RCC 7860 (cell line): ENCODE data around the gene RUNX2.

Experiments
- DNase-seq: peaks from one replicate; pipeline ENCODE4 v3.0.0-alpha.2; 2015; ENCODE audit warnings: low spot score
- FAIRE-seq: peaks from 2 replicates; lab custom pipeline; 2012; peaks lifted over from hg19 to GRCh38; lab: Jason Lieb, UNC

The RUNX2 gene

DNA sequence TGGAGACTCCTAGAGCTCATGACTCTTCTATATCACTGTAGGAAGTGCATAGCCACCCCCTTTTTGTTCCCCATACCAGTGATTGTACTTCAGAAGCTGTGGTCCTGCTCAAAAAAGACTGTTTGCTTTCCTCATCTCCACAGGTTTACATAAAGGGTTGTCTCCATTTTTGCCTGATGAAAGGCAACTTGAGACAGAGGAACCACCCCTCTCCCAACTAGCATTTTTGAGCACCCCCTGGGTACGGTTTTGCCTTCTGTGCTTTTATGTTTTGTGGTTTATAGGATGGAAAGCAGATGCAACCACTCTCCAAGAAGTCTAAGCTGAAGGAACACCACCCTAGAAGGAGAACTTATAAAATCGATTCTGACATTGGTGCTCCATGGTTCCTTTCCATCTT is 177.3 kb downstream of the RUNX2 start:
- no peak for FAIRE-seq
- DNase-seq = no peak

DNA sequence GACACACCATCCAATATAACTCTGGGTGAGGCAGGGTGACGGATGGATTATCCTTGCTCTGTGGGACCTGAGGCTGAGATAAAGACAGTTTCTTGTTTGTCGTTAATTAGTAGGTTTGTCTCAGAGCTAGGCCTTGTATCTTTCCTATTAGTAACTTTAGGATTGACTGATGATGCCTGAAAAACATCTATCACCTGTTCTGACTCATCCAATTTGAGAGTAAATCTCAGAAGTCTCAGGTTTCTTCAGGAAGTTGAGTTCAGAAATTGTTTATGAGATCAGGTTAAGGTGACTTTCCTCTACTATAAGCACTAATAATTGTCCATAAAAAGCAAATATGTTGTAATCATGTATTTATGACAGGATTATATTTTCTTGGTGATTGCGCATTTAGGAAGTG is 179.1 kb downstream of the RUNX2 start:
- no peak for DNase-seq
- FAIRE-seq = no peak

DNA sequence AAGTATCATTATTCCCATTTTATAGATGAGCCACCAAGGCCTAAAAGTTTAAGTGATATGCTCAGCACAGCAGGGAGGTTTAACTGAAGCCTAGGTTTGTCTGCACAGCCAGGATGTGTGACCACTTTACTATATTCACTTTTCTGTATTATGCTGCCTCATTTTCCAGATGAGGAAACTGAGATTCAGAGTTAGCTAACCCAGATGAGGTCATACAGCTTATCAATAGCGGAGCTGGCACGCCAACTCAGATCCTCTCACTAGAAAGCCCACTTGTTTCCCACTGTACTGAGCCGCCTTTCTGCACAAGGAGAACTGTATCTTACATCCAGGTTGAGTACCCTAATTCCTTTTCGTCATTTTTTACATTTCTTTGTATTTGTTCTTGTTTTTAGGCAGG is 181.3 kb downstream of the RUNX2 start:
- DNase-seq (no peak), FAIRE-seq (no peak)

DNA sequence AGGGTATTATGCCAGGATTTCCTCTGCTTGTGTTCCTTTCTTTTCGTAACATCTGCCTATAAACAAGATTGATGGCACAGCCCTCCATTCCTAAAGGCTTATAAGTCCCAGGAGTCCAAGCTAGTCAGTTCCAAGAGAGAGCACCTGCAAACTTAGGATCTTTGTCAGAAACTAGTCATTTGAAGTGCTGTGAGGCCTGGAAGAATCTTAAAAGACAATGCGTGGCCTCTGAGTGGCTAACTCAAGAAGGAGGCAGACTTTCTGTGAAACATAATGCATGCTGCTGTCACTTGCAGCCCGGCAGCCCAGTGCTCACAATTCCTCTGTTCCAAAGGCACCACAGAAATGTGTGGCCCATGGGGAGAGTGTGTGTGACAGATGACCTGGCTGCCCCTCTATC is 184.6 kb downstream of the RUNX2 start:
- FAIRE-seq (no peak), DNase-seq (no peak)

DNA sequence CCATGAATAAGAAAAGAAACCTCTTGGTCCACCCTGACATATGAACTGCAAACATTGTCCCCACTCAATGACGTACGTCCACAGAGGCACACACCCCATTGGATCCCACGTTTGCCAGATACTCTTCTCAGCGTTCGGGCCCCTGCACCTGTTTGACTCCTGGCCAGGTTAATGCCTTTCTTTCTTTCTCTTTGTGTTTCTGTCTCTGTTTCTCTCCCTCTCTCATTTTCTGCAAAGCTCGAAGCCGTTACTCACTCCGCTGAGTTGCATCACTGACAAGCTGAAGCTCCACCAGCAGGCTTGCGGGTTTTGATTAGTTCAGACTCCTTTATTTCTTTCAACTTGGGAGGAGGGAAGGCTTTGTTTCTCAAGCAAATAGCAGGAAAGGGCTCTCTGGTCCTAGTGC is 185.1 kb downstream of the RUNX2 start:
- DNase-seq = no peak
- no peak for FAIRE-seq

DNA sequence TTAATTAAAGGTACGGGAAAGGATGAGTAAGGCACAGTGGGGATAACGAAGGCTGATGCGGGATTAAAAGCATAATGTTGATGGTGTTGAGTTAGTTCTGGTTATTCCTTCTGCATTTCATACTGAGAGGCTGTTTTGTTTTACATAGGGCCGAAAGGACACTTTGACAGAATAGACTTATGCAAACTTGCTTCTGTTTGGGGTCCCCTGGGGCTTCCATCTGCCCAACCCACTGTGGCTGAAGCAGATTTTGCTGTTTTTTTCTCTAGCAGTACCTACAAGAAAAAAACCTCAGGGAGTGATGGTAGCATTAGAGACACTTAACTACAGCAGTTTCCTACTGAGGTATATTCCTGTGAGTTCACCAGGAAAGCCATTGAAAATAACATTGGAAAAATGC is 185.7 kb downstream of the RUNX2 start:
- no peak for DNase-seq
- FAIRE-seq = no peak

DNA sequence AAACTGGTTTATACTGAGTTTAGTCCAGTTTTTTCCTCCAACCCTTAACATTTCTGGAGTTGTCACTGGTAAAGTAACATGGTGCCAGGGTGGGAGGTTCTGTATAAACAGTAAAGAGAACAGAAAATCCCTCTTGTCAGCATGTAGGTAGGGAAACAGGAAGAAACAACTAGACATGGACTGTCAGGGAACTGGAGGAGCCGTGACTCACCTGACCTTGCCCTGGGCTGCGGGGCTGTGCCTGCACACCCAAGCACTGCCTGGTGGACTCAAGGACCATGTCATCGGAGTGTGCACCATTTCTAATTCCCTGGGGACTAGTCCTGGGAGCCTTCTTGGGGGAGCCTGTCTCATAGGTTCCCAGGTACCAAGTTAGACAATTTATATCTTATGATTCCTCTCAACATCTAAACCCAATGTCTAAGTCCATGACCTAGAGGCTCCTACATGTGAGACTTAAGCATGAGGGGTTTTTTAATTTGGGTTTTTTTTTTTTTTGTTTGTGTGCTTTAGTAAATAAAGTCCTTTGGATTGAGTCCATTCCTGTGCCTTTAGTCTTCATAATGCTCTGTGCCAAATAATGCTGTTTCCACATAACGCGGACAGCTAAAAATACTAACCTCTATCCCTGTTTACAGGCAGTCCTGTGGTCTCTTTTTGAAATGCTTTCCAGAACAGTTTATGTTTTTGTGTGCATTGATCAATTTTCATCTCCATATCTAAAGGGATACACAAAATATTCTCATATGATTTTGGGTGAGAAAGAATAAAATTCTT is 186.5 kb downstream of the RUNX2 start:
- DNase-seq (peak; percentile 42), FAIRE-seq (no peak)

DNA sequence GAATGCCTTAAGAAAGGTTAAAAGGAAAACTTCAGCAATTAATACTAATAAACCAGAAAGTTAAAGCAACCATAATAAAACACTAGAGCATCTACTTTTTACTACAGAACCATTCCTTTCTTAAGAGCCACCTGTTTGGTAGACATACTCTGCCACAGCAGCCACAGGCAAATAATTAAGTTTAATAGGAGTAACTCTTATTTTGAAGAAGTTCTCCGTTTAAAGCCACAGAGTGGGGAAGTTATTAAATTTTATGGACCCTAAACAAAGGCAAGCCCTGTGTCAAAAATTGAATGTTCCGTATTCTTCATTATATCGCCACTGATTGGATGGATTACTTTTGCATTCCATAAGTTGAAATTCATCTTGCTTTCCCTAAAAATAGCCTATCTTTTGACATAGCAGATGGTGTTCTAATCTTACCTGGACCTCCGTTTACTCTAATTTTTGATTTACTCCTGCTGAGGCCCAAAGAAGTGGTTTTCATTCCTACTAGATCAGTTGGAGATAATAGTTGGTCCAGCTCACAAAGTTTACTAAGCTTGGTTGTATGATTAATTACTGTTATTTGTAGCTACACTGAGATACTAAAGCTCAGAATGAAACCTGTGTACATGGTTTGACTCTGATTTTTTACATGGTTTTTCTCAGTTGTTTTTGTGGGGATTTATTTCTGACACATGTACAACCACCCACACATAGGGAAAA is 190.0 kb downstream of the RUNX2 start:
- DNase-seq (no peak), FAIRE-seq (no peak)

DNA sequence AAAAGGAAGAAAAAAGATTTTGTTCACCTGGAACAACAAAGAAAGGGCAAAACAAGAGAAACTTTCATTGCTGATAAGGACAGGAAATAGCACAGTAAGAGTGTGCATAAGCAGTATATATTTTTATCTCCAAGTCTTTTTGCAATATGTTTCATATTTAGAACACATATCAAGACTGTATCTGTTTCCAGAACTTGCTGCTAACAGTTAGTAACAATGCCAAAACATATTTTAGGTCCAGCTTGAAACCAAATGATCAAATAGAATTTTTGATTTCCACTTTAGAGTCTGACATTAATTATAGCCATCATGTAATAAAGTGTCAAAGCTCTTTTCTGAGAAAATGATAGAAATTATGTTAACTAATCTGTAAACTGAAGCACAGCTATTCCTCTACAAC is 193.1 kb downstream of the RUNX2 start:
- DNase-seq (no peak), FAIRE-seq (no peak)

DNA sequence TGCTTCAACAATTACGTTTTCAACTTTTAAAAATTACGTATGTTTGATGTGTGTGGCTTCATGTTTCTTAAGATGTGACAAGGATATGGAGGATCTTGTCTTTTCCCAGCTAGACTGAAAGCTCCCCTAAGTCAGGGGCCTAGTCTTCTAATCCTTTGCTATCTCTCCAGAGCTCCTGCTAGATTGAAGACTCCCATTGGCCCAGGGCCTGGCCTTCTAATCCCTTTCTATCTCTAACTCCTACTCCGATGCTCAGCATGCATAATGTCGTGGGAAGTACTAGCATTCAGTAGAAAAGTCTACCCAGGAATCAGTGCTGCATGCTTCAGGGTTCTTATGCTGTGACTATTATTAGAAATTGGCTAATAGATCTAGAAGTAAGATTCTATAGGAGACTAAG is 194.4 kb downstream of the RUNX2 start:
- FAIRE-seq (no peak), DNase-seq (no peak)

DNA sequence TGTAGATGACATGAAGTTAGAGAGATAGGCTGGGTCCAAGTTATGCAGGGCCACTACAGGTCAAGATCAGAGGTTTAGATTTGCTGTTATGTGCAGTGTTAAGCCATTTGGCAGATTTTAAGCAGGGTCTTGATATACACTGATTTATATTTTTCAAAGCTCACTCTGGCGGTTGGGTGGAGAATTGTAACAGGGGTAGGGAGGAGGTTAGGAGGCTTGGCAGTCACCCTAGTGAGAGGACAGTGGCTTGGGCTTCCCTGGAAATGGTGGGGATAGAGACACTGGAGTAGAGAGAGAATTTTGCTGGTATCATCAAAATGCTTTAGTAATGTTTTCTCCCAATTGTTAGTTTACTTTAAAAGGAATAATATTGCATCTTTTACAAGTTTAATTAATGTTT is 199.1 kb downstream of the RUNX2 start:
- no peak for FAIRE-seq
- DNase-seq = no peak

DNA sequence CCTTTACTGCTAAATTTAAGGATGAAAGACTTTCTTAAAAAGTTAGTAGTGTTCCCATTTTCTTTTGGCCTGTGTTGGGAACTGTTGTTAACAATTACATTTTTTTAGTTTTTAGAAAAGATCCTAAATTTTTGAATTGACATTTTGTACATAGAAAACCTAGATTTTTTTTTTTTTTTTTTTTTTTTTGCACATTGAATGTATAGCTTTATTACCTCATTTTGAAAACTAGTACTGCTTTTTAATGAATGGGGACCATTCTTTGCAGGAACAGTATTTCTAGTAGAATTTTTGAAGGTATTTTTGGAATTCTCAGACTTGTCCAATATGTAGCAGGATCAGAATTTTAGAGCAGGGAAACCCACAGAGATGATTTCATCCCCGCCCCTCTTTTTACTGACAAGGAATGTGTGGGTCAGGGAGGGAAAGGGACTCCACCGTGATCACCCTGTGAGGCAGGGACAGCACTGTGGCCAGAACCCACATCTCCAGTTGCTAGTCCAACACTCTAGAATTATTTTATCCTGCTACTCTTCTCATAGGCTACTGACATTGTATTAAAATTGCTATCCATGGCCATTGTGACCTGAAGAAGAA is 204.0 kb downstream of the RUNX2 start:
- DNase-seq (no peak), FAIRE-seq (no peak)

DNA sequence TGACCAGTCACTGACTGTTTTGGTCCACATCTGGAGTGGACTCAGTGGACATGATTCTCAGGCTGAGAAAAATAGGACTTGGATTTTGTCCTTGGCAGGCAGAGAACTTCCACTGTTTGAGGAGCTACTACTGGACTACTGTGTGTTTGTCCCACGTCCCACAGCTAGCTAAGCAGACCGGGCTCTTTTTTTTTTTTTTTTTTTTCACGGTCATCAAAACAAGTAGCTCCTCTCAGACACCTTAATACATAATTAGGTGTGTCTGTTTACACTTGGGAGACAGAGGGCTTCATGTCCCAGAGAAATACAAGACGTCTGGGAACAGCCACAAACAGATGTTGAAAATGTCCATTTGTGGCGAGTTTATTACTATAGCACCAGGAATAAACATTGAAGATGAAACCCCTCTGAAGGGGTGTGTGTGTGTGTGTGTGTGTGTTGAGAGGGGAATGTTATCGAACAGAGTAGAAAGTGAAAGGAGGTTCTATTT is 204.6 kb downstream of the RUNX2 start:
- FAIRE-seq (no peak), DNase-seq (no peak)

DNA sequence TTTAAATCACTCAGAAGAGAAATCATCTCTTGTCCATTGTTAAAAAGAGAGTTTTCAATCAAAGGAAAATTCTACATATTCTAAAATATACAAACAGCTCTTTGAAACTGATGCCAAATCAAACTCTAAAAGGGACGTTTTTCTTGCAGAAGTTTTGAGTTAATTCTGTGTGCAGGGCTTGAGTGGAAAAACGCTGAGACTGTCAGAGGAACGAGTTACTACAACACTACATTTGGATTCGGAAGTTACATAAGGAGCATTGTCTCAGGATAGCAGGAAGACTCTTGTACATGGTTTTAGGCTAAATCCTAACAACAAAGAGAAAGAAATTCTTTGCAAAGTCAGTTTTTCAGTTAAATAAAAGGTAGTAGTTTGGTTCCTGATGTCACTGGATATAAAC is 205.3 kb downstream of the RUNX2 start:
- no peak for FAIRE-seq

DNA sequence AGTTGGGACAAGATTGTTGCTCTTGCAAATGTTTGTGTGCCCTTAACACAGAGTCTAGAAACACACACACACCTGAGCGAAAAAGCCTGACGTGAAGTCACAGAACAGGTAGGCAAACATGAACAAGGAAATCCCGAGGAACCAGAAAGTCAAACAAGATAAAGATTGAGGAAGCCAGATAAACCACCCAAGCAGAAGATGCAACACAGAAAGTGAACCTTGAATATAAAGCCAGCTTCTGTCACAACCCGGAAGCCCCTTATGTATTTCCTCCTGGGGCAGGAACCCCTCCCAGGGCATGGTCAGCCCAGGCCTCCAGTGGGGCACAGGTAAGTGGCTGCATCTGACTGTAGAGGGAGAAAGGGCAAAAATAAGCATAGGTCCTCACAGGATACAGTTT is 207.8 kb downstream of the RUNX2 start:
- DNase-seq (no peak), FAIRE-seq (no peak)

More for the DNA sequence above, 205.3 kb downstream of the RUNX2 start:
- DNase-seq = no peak

DNA sequence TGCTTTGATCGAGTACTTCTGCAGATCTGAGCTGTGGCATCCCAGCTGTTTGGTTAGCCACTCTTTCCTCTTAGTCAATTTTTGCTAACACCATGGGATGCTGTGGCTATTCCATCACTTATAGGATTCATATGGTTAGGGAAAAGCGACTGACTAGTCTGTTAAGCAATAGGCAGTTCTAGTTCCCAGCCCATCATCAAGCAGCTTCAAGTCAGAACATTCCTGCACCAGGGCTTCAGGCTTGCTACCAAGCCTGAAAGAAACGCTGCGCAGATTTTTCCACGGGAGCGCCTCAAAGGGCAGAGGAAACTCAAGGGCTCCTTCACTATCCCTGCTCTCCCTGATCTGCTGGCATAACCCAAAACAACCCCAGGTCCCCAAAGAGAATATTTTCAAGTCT is 209.4 kb downstream of the RUNX2 start:
- DNase-seq (no peak), FAIRE-seq (no peak)

DNA sequence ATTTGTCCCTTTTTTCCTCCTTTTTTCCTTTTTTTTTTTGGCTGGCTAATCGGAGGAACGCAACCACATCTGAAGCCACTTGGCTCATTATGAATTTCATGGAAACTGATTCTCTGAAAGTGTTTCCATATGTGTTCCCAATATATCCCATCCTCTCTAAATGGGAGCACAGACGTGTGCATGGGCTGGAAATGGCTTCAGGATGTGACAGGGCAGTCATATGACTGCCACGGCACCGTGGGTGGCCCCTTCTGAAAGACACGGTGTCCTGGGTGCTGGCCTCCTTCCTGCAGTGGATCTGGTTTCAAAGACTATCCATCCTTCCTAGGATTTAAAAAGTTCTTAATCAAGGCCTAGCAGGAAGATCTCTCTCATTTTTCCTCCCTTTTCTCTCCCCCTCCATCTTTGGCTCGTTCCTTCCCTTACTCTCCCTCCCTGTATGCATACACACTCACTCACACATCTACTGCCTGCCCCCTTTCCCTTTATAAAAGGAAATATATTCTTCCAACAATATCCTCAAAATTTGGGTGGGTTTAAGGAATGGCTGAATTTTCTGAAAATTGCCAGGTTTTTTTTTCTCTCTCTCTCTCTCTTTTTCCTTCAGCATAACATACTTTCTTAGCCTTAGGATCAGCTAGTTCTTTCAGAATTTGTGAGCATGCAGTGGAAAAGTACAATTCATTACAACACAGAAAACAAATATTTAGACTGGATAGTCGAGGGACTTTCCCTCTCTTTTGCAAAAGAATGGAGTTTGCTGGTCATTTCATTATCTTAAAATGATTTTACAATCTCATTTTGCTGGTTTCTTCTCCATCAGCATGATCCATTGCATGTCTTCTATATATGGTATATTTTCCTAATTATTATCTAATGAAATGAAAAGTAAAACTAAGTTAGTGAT is 210.8 kb downstream of the RUNX2 start:
- DNase-seq (no peak), FAIRE-seq (no peak)

DNA sequence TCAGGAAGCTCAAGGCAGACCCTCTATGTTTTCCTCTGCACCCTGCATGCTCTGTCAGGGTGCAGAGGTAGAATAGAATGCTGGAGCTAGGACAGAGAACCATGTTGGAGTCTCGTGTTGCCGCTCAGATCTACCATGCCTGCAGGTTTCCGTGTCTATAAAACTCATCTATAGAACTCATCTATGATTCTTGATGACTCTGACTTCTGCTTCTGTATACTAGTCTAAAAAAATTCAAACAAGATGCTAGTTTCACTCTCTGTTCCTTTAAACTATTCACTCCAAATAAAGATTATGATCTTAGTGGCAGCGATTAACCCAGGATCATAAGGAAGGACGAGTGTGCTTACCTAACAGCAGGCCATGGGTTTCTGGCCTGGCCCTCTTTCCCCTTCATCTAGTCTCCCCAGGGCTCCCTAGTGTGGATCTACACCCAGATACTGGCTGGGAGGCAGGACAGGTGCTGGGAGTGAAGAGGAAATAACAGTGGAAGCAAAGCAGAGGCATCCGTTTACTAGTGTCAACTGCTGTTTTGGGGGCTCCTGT is 212.3 kb downstream of the RUNX2 start:
- FAIRE-seq = no peak
- DNase-seq = no peak

DNA sequence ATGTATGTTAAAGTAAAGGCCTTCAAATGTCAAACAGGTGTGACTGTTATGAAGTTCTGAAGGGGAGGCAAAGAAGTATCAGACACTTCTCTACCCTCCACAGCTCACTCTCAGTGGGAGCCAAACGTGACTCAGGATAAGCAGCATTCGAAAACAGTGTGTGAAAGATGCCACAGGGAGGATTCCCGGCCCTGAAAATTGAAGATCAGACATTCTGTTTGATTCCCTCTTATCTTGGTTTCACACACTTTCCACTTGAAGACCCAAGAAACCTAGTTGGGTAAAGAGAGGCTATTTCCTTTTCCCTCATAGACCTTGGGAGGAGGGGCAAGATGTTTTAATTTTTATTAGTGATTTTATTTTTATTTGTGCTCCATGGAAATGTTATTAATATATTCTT is 213.8 kb downstream of the RUNX2 start:
- no peak for FAIRE-seq
- DNase-seq = no peak

DNA sequence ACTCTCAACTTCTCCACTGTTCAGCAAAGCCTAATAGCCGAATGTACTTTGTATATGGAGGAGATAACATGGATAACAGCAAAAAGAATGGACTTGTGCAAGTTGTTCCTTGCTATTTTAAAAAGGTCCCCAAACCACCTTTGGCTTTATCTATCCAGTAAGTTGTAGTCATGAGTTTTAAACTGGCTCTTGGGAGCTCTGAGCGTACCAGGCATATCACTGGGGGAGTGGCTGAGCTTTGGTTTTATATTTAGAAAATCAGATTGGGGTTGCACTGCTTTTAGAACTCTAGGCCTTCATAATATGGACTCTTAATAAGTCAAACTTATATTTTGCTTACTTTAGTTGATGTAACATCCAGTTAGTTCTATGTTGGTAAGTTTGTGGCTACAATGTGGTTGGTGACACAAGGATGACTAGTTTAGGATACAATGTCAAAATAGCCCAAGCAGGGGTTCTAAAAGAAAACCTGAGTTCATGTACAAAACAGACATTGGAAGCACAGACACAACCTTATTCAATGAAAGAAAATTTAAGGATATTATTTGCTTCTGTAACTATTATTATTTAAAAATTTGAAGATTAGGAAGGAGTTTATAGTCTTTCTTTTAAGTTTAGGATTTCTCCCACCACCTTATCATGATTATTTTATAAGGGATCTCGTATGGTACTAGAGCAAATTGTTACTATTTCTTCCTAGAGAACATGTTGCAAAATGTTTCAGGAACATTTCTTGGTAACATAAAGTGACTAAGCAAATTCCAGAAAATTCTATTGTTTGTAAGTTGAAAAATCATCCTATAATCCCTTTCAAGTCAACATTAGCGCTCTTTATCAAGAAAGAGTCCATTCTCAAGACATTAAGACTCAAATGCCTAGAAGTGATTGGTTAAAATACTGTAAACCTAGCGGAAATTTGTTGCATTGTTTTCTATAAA is 215.4 kb downstream of the RUNX2 start:
- FAIRE-seq (peak; percentile 94), DNase-seq (peak; percentile 63)
